SU-DHL-6 (cell line): Measurements from ENCODE around the gene CADM2.
A peak's percentile ranks its signal among the peaks of the same experiment; 100 is the strongest.

Experiments used
- H2AFZ ChIP-seq: fragments of 200-600 bp; sonication (generic); 2 replicates; pipeline ENCODE4 v1.6.1; 2014; ENCODE audit warnings: low read depth, mild to moderate bottlenecking, moderate library complexity, mixed read lengths, antibody characterized with exemption, low read length; ENCODE audit not compliant: severe bottlenecking
- H3F3A ChIP-seq: fragments of 200-600 bp; shearing (Covaris generic); 2 replicates; pipeline ENCODE4 v1.6.0; 2016; ENCODE audit warnings: antibody characterized with exemption, mild to moderate bottlenecking; ENCODE audit not compliant: insufficient read depth
- H3K27ac ChIP-seq: fragments of 200-600 bp; sonication (generic); 2 replicates; pipeline ENCODE4 v1.5.1; 2016; ENCODE audit warnings: low read depth, mild to moderate bottlenecking, low read length, moderate library complexity, mixed read lengths
- H3K27me3 ChIP-seq: fragments of 200-600 bp; sonication (generic), shearing (Covaris generic); 2 replicates; pipeline ENCODE4 v1.6.0; 2014; ENCODE audit warnings: mild to moderate bottlenecking, low read length
- H3K36me3 ChIP-seq: fragments of 200-600 bp; sonication (generic); 2 replicates; pipeline ENCODE4 v1.6.1; 2014; ENCODE audit warnings: mild to moderate bottlenecking, low read length, mixed read lengths
- H3K4me2 ChIP-seq: fragments of 300-600, 200-600 bp; shearing (Covaris generic), sonication (generic); 2 replicates; pipeline ENCODE4 v1.6.0; 2014; ENCODE audit warnings: low read length, low read depth, mild to moderate bottlenecking; ENCODE audit not compliant: poor library complexity, severe bottlenecking
- H3K4me3 ChIP-seq: fragments of 200-600 bp; sonication (generic); 2 replicates; pipeline ENCODE4 v1.5.1; 2014; ENCODE audit warnings: antibody characterized with exemption, low read length, mild to moderate bottlenecking, mixed read lengths; ENCODE audit not compliant: insufficient read depth, poor library complexity, severe bottlenecking
- H3K79me2 ChIP-seq: fragments of 200-600 bp; sonication (generic); 2 replicates; pipeline ENCODE4 v1.6.1; 2014; ENCODE audit warnings: mild to moderate bottlenecking, low read length, moderate library complexity; ENCODE audit not compliant: insufficient read depth
- H3K9ac ChIP-seq: fragments of 200-600 bp; sonication (generic); 2 replicates; pipeline ENCODE4 v1.7.0; 2014; ENCODE audit warnings: mild to moderate bottlenecking, low read length
- H3K9me2 ChIP-seq: fragments of 200-600 bp; sonication (generic); replicated peaks from 2 replicates; pipeline ENCODE4 v1.6.1; 2014; ENCODE audit warnings: low read length; ENCODE audit not compliant: insufficient read depth
- H3K9me3 ChIP-seq: fragments of 200-600 bp; sonication (generic); 2 replicates; pipeline ENCODE4 v1.6.1; 2014; ENCODE audit warnings: low read length, mixed read lengths; ENCODE audit not compliant: insufficient read depth
- H4K20me1 ChIP-seq: fragments of 200-600 bp; sonication (generic); 2 replicates; pipeline ENCODE4 v1.6.1; 2014; ENCODE audit warnings: low read depth, mild to moderate bottlenecking, antibody characterized with exemption, low read length, moderate library complexity, mixed read lengths
- EZH2phosphoT487 ChIP-seq: fragments of 200-600 bp; sonication (generic), shearing (Covaris generic); conservative IDR thresholded peaks from 2 replicates; pipeline ENCODE4 v1.6.1; 2018; ENCODE audit warnings: mild to moderate bottlenecking, antibody characterized with exemption, low read length, moderate library complexity, mixed read lengths
- TF ChIP-seq, protein P1 (sequence below): fragments of 200-600 bp; sonication (generic); IDR thresholded peaks from one replicate; pipeline ENCODE4 v1.5.1; 2017; ENCODE audit warnings: antibody characterized with exemption, mild to moderate bottlenecking, low read length, moderate library complexity; ENCODE audit not compliant: insufficient read depth, poor library complexity, severe bottlenecking

Gene CADM2

DNA sequence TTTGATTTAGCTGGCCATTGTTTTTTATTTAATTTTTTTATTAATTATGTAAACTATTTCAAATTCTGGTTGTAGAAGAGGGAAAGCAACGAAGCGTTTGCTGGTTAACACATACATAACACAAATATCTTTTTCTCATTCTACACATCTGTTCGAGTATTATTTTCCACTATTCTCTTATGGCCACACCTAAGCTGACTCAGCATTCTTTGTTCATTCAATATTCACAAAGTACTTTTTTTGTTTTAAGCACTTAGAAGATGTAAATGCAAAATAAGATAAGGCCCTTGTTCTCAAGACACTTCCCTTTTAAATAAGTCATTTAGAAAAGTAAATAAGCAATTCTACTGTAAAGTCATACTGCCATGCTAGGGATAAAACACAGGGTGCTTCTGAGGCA, 45.4 kb downstream of the CADM2 start:
- H3K4me3 ChIP-seq, result no peak overlapping the region
- no peaks in the 10 kb centered on the region for H4K20me1 ChIP-seq
- no peak overlapping the region for H2AFZ ChIP-seq
- TF ChIP-seq EZH2phosphoT487, result no peak
- TF ChIP-seq, protein P1, sequence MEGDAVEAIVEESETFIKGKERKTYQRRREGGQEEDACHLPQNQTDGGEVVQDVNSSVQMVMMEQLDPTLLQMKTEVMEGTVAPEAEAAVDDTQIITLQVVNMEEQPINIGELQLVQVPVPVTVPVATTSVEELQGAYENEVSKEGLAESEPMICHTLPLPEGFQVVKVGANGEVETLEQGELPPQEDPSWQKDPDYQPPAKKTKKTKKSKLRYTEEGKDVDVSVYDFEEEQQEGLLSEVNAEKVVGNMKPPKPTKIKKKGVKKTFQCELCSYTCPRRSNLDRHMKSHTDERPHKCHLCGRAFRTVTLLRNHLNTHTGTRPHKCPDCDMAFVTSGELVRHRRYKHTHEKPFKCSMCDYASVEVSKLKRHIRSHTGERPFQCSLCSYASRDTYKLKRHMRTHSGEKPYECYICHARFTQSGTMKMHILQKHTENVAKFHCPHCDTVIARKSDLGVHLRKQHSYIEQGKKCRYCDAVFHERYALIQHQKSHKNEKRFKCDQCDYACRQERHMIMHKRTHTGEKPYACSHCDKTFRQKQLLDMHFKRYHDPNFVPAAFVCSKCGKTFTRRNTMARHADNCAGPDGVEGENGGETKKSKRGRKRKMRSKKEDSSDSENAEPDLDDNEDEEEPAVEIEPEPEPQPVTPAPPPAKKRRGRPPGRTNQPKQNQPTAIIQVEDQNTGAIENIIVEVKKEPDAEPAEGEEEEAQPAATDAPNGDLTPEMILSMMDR, result no peak
- H3F3A ChIP-seq, result no peaks in the 10 kb centered on the region
- no peak overlapping the region for H3K9ac ChIP-seq
- H3K9me2 ChIP-seq, result no peaks in the 10 kb centered on the region
- H3K36me3 ChIP-seq, result no peaks in the 10 kb centered on the region
- H3K9me3 ChIP-seq, result no peaks in the 10 kb centered on the region
- no peaks in the 10 kb centered on the region for H3K27me3 ChIP-seq
- no peaks in the 10 kb centered on the region for H3K79me2 ChIP-seq
- no peak overlapping the region for H3K4me2 ChIP-seq
- H3K27ac ChIP-seq, result no peak overlapping the region

DNA sequence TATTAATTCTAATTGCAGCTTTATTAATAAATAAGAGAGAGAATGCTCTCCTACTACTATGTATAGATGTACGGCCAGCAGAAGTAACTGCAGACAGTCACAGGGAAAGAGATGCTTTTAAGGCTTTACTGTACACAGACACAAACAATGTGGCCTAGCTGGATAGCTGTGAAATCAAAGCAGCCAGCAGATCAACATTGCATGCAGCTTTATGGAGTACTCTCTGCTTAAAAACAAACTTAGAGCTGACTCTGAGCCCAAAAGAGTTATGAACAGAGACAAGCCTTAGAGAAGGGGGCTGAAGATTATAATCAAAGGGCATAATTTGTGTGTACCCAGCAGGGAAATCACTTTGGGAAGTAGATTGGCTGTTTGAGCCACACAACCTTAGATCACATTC, 47.2 kb downstream of the CADM2 start:
- no peaks in the 10 kb centered on the region for H4K20me1 ChIP-seq
- no peaks in the 10 kb centered on the region for H3F3A ChIP-seq
- no peaks in the 10 kb centered on the region for H3K9me3 ChIP-seq
- no peaks in the 10 kb centered on the region for H3K79me2 ChIP-seq
- no peaks in the 10 kb centered on the region for H3K27me3 ChIP-seq
- H3K4me2 ChIP-seq, result no peak overlapping the region
- no peak overlapping the region for H3K9ac ChIP-seq
- peak overlapping the region; percentile 24 for H2AFZ ChIP-seq
- TF ChIP-seq, protein P1, result no peak
- TF ChIP-seq EZH2phosphoT487, result no peak
- no peaks in the 10 kb centered on the region for H3K9me2 ChIP-seq
- H3K4me3 ChIP-seq, result no peak overlapping the region
- no peak overlapping the region for H3K27ac ChIP-seq
- H3K36me3 ChIP-seq, result no peaks in the 10 kb centered on the region

DNA sequence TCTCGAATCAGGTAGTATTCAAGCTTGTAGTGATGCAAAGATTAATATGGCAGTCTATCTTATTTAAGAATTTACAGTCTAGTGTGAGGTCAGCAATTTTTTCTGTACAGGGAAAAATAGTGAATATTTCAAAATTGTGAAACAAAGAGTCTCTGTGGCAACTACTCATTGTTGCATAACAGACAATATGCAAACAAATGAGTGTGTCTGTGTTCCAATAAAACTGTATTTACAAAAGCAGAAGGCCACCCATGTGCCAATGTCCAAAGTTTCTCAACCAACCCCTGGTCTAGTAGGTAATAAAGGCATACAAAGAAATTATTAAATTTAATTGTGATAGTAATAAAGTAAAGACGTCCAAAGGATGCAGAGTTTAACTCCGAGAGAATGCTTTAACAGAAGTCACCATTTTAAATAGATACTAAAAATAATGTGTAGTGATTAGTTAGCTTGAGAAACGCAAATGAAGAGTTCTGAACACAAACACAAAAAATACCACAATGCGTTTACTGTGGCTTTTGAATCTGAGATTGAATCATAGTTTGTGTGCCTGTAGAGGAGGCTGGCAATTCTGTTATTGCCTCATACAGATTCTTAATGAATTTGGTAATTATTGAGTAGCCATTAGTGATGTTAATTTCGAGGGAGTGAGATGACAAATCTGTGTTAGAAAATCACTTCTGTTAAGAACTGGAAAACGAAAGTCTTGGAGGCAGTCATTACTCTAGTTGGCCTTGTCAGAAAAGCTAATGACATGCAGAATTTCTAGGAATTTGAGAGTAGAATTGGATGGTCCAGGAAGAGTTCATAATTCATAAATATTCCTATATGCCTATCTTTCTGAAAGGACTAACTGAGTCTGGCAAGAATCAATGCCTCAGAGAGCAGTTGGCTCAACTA, 48.7 kb downstream of the CADM2 start:
- H3K9ac ChIP-seq, result no peak overlapping the region
- TF ChIP-seq EZH2phosphoT487, result no peak
- TF ChIP-seq, protein P1, result no peak
- no peaks in the 10 kb centered on the region for H3K9me3 ChIP-seq
- H3K79me2 ChIP-seq, result no peaks in the 10 kb centered on the region
- H3K4me2 ChIP-seq, result no peak overlapping the region
- H4K20me1 ChIP-seq, result no peaks in the 10 kb centered on the region
- H3K27ac ChIP-seq, result no peak overlapping the region
- no peak overlapping the region for H2AFZ ChIP-seq
- H3K36me3 ChIP-seq, result no peaks in the 10 kb centered on the region
- no peaks in the 10 kb centered on the region for H3K27me3 ChIP-seq
- H3F3A ChIP-seq, result no peaks in the 10 kb centered on the region
- no peaks in the 10 kb centered on the region for H3K9me2 ChIP-seq
- no peak overlapping the region for H3K4me3 ChIP-seq
